IMR-90 (cell line): ENCODE data around the gene NPIPB6. TPM values are rescaled to one million over a fixed set of nuclear protein-coding genes. Genes with fewer than 3 reads are reported as not detected.

Source experiments
- ATAC-seq: fragments of 200-7000 bp; cut with Tn5 transposase; 2 replicates; pipeline ENCODE4 v1.9.1; 2020; ENCODE audit warnings: low read depth, mild to moderate bottlenecking, moderate library complexity
- BruUV-seq: library from RNA; stranded (reverse); fragments of 400-500 nt; replicated peaks from 2 replicates; lab custom pipeline; 2021; lab: Mats Ljungman, UMichigan
- CTCF ChIA-PET: fragments of 300-600 bp; formaldehyde crosslinking; extraction: SDS; loops from one replicate; lab custom pipeline; 2021; ENCODE audit warnings: antibody characterized with exemption; lab: Yijun Ruan, JAX
- POLR2A ChIA-PET: fragments of 300-600 bp; sonication (Branson Sonifier 250); formaldehyde crosslinking; loops from one replicate; lab custom pipeline; 2022; ENCODE audit warnings: antibody characterized with exemption; ENCODE audit not compliant: unreplicated experiment; lab: Charles Lee
- DNase-seq: peaks from one replicate; pipeline ENCODE4 v3.0.0; 2013
- H2AFZ ChIP-seq: replicated peaks from 2 replicates; pipeline ENCODE3; 2013; ENCODE audit warnings: low read length, mild to moderate bottlenecking; ENCODE audit not compliant: poor library complexity
- H2AK5ac ChIP-seq: 2 replicates; pipeline ENCODE4 v1.6.1; 2013; ENCODE audit warnings: low read depth, low read length, inconsistent platforms
- H2AK9ac ChIP-seq: replicated peaks from 2 replicates; pipeline ENCODE3; 2013; ENCODE audit warnings: mild to moderate bottlenecking, low read depth, low read length, moderate library complexity; ENCODE audit not compliant: poor library complexity
- H2BK120ac ChIP-seq: 2 replicates; pipeline ENCODE4 v1.6.1; 2013; ENCODE audit warnings: low read depth, low read length, inconsistent platforms
- H2BK15ac ChIP-seq: 3 replicates; pipeline ENCODE4 v1.6.1; 2013; ENCODE audit warnings: low read depth, low read length, inconsistent platforms
- H2BK20ac ChIP-seq: 2 replicates; pipeline ENCODE4 v1.6.1; 2013; ENCODE audit warnings: low read depth, mild to moderate bottlenecking, inconsistent platforms, low read length, moderate library complexity
- H2BK5ac ChIP-seq: 2 replicates; pipeline ENCODE4 v1.6.1; 2013; ENCODE audit warnings: mild to moderate bottlenecking, low read depth, low read length, inconsistent platforms; ENCODE audit not compliant: poor library complexity, severe bottlenecking
- H3K14ac ChIP-seq: replicated peaks from 2 replicates; pipeline ENCODE4 v1.6.1; 2013; ENCODE audit warnings: low read depth, low read length, inconsistent platforms
- H3K18ac ChIP-seq: 2 replicates; pipeline ENCODE4 v1.6.1; 2013; ENCODE audit warnings: low read depth, low read length, control low read depth
- H3K23ac ChIP-seq: 2 replicates; pipeline ENCODE4 v1.6.1; 2013; ENCODE audit warnings: low read depth, low read length, inconsistent platforms
- H3K27ac ChIP-seq: 2 replicates; pipeline ENCODE4 v1.5.1; 2013; ENCODE audit warnings: mild to moderate bottlenecking, control low read depth, low read length; ENCODE audit not compliant: insufficient read depth
- H3K27me3 ChIP-seq: 2 replicates; pipeline ENCODE4 v1.6.1; 2013; ENCODE audit warnings: low read length; ENCODE audit not compliant: control insufficient read depth, insufficient read depth
- H3K36me3 ChIP-seq: 2 replicates; pipeline ENCODE4 v1.6.1; 2013; ENCODE audit warnings: low read length, mixed read lengths; ENCODE audit not compliant: control insufficient read depth, insufficient read depth
- H3K4ac ChIP-seq: 2 replicates; pipeline ENCODE4 v1.6.1; 2013; ENCODE audit warnings: low read depth, low read length, inconsistent platforms
- H3K4me1 ChIP-seq: 2 replicates; pipeline ENCODE4 v1.6.1; 2013; ENCODE audit warnings: low read length, mixed read lengths; ENCODE audit not compliant: control insufficient read depth, insufficient read depth
- H3K4me2 ChIP-seq: 2 replicates; pipeline ENCODE4 v1.6.1; 2013; ENCODE audit warnings: low read depth, mild to moderate bottlenecking, control low read depth, low read length, moderate library complexity
- H3K4me3 ChIP-seq: 2 replicates; pipeline ENCODE4 v1.5.1; 2013; ENCODE audit warnings: low read depth, mild to moderate bottlenecking, control low read depth, low read length, moderate library complexity; ENCODE audit not compliant: insufficient read depth
- H3K56ac ChIP-seq: 2 replicates; pipeline ENCODE4 v1.6.1; 2013; ENCODE audit warnings: low read length, inconsistent platforms; ENCODE audit not compliant: insufficient read depth; ENCODE audit errors: extremely low read depth
- H3K79me1 ChIP-seq, 2 experiments: 2 replicates each; pipeline ENCODE4 v1.6.1; 2013; ENCODE audit warnings: low read length in 2 of 2, inconsistent platforms in 1 of 2, low read depth in 1 of 2
- H3K9ac ChIP-seq: 2 replicates; pipeline ENCODE4 v1.6.1; 2013; ENCODE audit warnings: low read depth, low read length, control low read depth
- H3K9me1 ChIP-seq: 2 replicates; pipeline ENCODE4 v1.6.1; 2013; ENCODE audit warnings: low read length, inconsistent platforms; ENCODE audit not compliant: insufficient read depth
- H3K9me3 ChIP-seq: 2 replicates; pipeline ENCODE4 v1.6.1; 2013; ENCODE audit warnings: low read length; ENCODE audit not compliant: control insufficient read depth, insufficient read depth
- H4K20me1 ChIP-seq: 2 replicates; pipeline ENCODE4 v1.6.1; 2013; ENCODE audit warnings: low read length, inconsistent platforms; ENCODE audit not compliant: insufficient read depth
- H4K5ac ChIP-seq: 2 replicates; pipeline ENCODE4 v1.6.1; 2013; ENCODE audit warnings: mild to moderate bottlenecking, low read depth, low read length, control low read depth
- H4K8ac ChIP-seq, 2 experiments: 2 replicates each; pipeline ENCODE4 v1.6.1; 2013; ENCODE audit warnings: low read depth in 2 of 2, low read length in 2 of 2, control low read depth in 1 of 2, inconsistent platforms in 1 of 2
- H4K91ac ChIP-seq: 2 replicates; pipeline ENCODE4 v1.6.1; 2013; ENCODE audit warnings: low read depth, low read length, inconsistent platforms; ENCODE audit not compliant: insufficient read depth
- MAZ ChIP-seq: IDR thresholded peaks from 2 replicates; pipeline ENCODE4 v1.6.1; 2012; ENCODE audit warnings: low read depth, mild to moderate bottlenecking, low read length, improper control_type of control experiment, moderate library complexity, borderline replicate concordance
- WGBS, 2 experiments: methylation state at CpG; one replicate each; pipeline versions ENCODE4 v1.1.5 to v1.1.7; 2013; ENCODE audit warnings: missing lambda C conversion rate in 2 of 2; ENCODE audit not compliant: insufficient read length in 1 of 2; ENCODE audit errors: extremely low coverage in 2 of 2; 5-methylcytosine and 5-hydroxymethylcytosine counted together
- dilution Hi-C: fragments of 300-500 bp; cut with HindIII; formaldehyde crosslinking; loops from one replicate; pipeline ENCODE4 v1.14.3; 2018; ENCODE audit warnings: low sequenced_read_pairs; ENCODE audit not compliant: unreplicated experiment
- in situ Hi-C: fragments of 300-500 bp; cut with MboI; formaldehyde crosslinking; loops from 3 replicates; pipeline ENCODE4 v1.14.3; 2019; ENCODE audit warnings: low sequenced_read_pairs, inconsistent platforms, mixed read lengths
- intact Hi-C: fragments of 100-400 bp; cut with micrococcal nuclease; formaldehyde crosslinking; loops from 2 replicates; pipeline ENCODE4 v1.10.0; 2022
- polyA plus RNA-seq, 3 experiments: library from polyadenylated mRNA; depleted of rRNA; stranded (reverse); fragments of >200 nt; gene quantifications; 2 replicates each; pipeline ENCODE4 v1.2.3, GENCODE V29; 2012; ENCODE audit warnings: low replicate concordance in 1 of 3
- total RNA-seq: library from RNA; depleted of rRNA; stranded (reverse); fragments of >200 nt; gene quantifications from 2 replicates; pipeline ENCODE4 v1.2.3, GENCODE V29; 2012

Gene NPIPB6
- total and polyA plus RNA-seq, 2 of the 4 experiments (the other 2 are of a cell fraction), result 0.18 to 0.19 TPM

DNA sequence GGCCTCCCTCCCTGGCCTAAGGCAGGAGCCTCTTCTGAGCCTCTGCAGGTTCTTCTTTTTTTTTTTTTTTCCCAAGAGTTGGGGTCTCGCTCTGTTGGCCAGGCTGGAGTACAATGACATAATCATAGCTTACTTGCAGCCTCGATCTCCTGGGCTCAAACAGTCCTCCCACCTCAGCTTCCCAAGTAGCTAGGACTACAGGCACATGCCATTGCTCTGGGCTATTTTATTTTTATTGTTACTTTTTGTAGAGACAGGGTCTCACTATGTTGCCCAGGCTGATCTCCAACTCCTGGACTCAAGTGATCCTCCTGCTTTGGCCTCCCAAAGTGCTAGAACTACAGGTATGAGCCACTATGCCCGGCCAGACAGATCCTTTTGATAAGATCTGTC, 38.4 kb downstream of the NPIPB6 start:
- H3K14ac ChIP-seq, result no peak overlapping the region
- no peak overlapping the region for H2AK5ac ChIP-seq
- CTCF ChIA-PET, result no interaction called here
- in situ Hi-C loops, result loop anchor here (10.0 kb wide), 1 partner anchor 220 kb away; no protein-coding TSS in a partner anchor
- no peak overlapping the region for H2AFZ ChIP-seq
- no peak overlapping the region for H3K18ac ChIP-seq
- H2BK5ac ChIP-seq, result no peak overlapping the region
- no TSS peak for BruUV-seq
- H3K9ac ChIP-seq, result no peak overlapping the region
- no peaks in the 10 kb centered on the region for H3K9me3 ChIP-seq
- dilution Hi-C loops, result no loop called here
- H3K79me1 ChIP-seq, result no peaks in the 10 kb centered on the region
- POLR2A ChIA-PET, result no interaction called here
- no peak overlapping the region for H3K27ac ChIP-seq
- H2BK120ac ChIP-seq, result no peak overlapping the region
- H3K4ac ChIP-seq, result no peak overlapping the region
- whole genome bisulfite sequencing, 2 experiments, result 60% methylated on average over 1 of the region's 3 CpGs; no CpG with 5 or more reads in 1 of the 2 experiments
- H4K8ac ChIP-seq, result no peak overlapping the region
- H4K91ac ChIP-seq, result no peak overlapping the region
- no peak for ATAC-seq
- H3K4me2 ChIP-seq, result no peak overlapping the region
- H3K36me3 ChIP-seq, result no peaks in the 10 kb centered on the region
- H2BK20ac ChIP-seq, result no peak overlapping the region
- no peak overlapping the region for H2BK15ac ChIP-seq
- H4K5ac ChIP-seq, result no peak overlapping the region
- intact Hi-C loops, result no loop called here
- DNase-seq, result no peak
- H2AK9ac ChIP-seq, result no peak overlapping the region
- H3K27me3 ChIP-seq, result no peaks in the 10 kb centered on the region; the same call in 1 of the 2 replicates
- TF ChIP-seq MAZ, result no peak
- no peak overlapping the region for H3K4me3 ChIP-seq
- H3K9me1 ChIP-seq, result no peaks in the 10 kb centered on the region
- no peaks in the 10 kb centered on the region for H4K20me1 ChIP-seq
- no peak overlapping the region for H3K56ac ChIP-seq
- no peaks in the 10 kb centered on the region for H3K4me1 ChIP-seq
- H3K23ac ChIP-seq, result no peak overlapping the region
